Gastroesophageal sphincter (tissue), 3 donors: Measurements from ENCODE around the gene FAM13A.

ENCODE experiments used
- POLR2AphosphoS5 ChIP-seq: sonication (generic); formaldehyde crosslinking; IDR thresholded peaks from one replicate; pipeline ENCODE4 v1.6.1; 2017; ENCODE audit warnings: antibody characterized with exemption
- TF ChIP-seq, protein P1 (sequence below), 4 experiments: fragments of 200-600 bp in 2 of 4; fragments of 450-650 bp in 2 of 4; sonication (generic) in 1 of 4; IDR thresholded peaks; one replicate each; pipeline ENCODE4 v1.5.1; 2017 to 2019; ENCODE audit warnings: antibody characterized with exemption in 4 of 4, mild to moderate bottlenecking in 2 of 4, moderate library complexity in 2 of 4

DNA sequence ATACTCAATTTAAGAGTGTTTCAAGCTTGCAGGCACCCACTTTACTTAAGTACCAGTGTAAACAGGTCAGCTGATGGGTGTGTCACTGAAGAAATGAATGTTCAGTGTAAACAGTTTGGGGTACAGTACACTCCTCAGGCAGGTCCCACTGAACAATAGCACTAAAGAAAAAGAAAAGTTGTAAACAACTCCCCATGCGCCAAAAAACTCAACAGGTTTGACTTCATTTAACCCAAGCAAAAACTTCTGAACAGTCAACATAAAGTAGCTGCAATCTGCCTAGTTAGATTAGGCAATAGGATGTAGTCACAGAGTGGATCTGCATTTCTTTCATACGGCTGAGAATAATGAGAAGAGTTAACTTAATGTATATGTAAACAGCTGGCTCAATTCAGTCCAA, 93.2 kb downstream of the FAM13A start:
- TF ChIP-seq, protein P1, sequence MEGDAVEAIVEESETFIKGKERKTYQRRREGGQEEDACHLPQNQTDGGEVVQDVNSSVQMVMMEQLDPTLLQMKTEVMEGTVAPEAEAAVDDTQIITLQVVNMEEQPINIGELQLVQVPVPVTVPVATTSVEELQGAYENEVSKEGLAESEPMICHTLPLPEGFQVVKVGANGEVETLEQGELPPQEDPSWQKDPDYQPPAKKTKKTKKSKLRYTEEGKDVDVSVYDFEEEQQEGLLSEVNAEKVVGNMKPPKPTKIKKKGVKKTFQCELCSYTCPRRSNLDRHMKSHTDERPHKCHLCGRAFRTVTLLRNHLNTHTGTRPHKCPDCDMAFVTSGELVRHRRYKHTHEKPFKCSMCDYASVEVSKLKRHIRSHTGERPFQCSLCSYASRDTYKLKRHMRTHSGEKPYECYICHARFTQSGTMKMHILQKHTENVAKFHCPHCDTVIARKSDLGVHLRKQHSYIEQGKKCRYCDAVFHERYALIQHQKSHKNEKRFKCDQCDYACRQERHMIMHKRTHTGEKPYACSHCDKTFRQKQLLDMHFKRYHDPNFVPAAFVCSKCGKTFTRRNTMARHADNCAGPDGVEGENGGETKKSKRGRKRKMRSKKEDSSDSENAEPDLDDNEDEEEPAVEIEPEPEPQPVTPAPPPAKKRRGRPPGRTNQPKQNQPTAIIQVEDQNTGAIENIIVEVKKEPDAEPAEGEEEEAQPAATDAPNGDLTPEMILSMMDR (IDR thresholded peaks at IDR 0.05): no peak
- no peak for TF ChIP-seq POLR2AphosphoS5
